ENCODE data around the gene LMF2.
"Not testable (repeated sequence)": the region's sequence is repeated elsewhere in the genome, so short reads cannot be mapped to it uniquely, and the experiment has no call there.

Gene LMF2

GRCh38 chr22:50523806-50524675 lies 16.5 kb upstream of the LMF2 start:
- peak; percentile 33 for DNase-seq (ENCODE audit: low spot score)

- DNase-seq (ENCODE audit: low spot score) = no peak
These were observed 15.9 kb upstream of the LMF2 start for GRCh38 chr22:50523458-50523805.

- DNase-seq (ENCODE audit: low spot score) = no peak
These were observed 15.4 kb upstream of the LMF2 start for GRCh38 chr22:50522806-50523438.

- no peak for DNase-seq (ENCODE audit: low spot score)
These were observed 14.8 kb upstream of the LMF2 start for GRCh38 chr22:50522208-50522805.

GRCh38 chr22:50521710-50522109 lies 14.2 kb upstream of the LMF2 start:
- DNase-seq (ENCODE audit: low spot score) = no peak

GRCh38 chr22:50520826-50521453 lies 13.4 kb upstream of the LMF2 start:
- DNase-seq (ENCODE audit: low spot score) = no peak

- DNase-seq (ENCODE audit: low spot score) = not testable (repeated sequence)
These were observed 12.7 kb upstream of the LMF2 start for GRCh38 chr22:50520184-50520583.

GRCh38 chr22:50519151-50519550 lies 11.6 kb upstream of the LMF2 start:
- no peak for DNase-seq (ENCODE audit: low spot score)

GRCh38 chr22:50518606-50519005 lies 11.1 kb upstream of the LMF2 start:
- no peak for DNase-seq (ENCODE audit: low spot score)

GRCh38 chr22:50517495-50518260 lies 10.2 kb upstream of the LMF2 start:
- DNase-seq (ENCODE audit: low spot score) = no peak

GRCh38 chr22:50516891-50517290 lies 9.4 kb upstream of the LMF2 start:
- no peak for DNase-seq (ENCODE audit: low spot score)

GRCh38 chr22:50516068-50516467 lies 8.6 kb upstream of the LMF2 start:
- no peak for DNase-seq (ENCODE audit: low spot score)

- no peak for DNase-seq (ENCODE audit: low spot score)
These were observed 5.7 kb upstream of the LMF2 start for GRCh38 chr22:50513175-50513574.

GRCh38 chr22:50508897-50509296 lies 1.4 kb upstream of the LMF2 start:
- DNase-seq (ENCODE audit: low spot score) = no peak

- DNase-seq (ENCODE audit: low spot score) = peak; percentile 98
These were observed 736 bp upstream of the LMF2 start, which contains the start of gene NCAPH2 for GRCh38 chr22:50507991-50508884. Gene NCAPH2, plus strand, starts transcription at chr22:50508224. Its CDS starts 114 bp downstream, at chr22:50508338.

- DNase-seq (ENCODE audit: low spot score) = no peak
These were observed 686 bp downstream of the LMF2 start for GRCh38 chr22:50506611-50507420.

GRCh38 chr22:50505776-50506610 lies 1.5 kb downstream of the LMF2 start:
- DNase-seq (ENCODE audit: low spot score) = no peak

GRCh38 chr22:50505276-50505775 lies 2.2 kb downstream of the LMF2 start:
- DNase-seq (ENCODE audit: low spot score) = no peak

All from NAMALWA (cell line).